HepG2 (cell line): ENCODE measurements around the gene ARHGEF7. TPM values are rescaled to one million over a fixed set of nuclear protein-coding genes. Genes with fewer than 3 reads are reported as not detected.

ENCODE experiments used
- ATAC-seq: fragments of 200-7000 bp; cut with Tn5 transposase; 3 replicates; pipeline ENCODE4 v1.9.1; 2020; ENCODE audit warnings: mild to moderate bottlenecking, moderate library complexity
- BruUV-seq: library from RNA; stranded (reverse); fragments of 400-500 nt; replicated peaks from 2 replicates; lab custom pipeline; 2021; lab: Mats Ljungman, UMichigan
- CTCF ChIA-PET: fragments of 300-600 bp; formaldehyde crosslinking; extraction: SDS; loops from one replicate; lab custom pipeline; 2021; ENCODE audit warnings: low total read pairs, inconsistent platforms, low intra/inter-chr PET ratio; lab: Yijun Ruan, JAX
- POLR2A ChIA-PET: fragments of 350-600 bp; sonication (Branson Sonifier 250); formaldehyde crosslinking; loops from one replicate; lab custom pipeline; 2020; ENCODE audit warnings: antibody characterized with exemption, inconsistent platforms; lab: Yijun Ruan, JAX
- DNase-seq: peaks from one replicate; pipeline ENCODE4 v3.0.0-alpha.2; 2015; ENCODE audit warnings: low spot score
- FAIRE-seq: peaks from 3 replicates; lab custom pipeline; 2011; peaks lifted over from hg19 to GRCh38; lab: Jason Lieb, UNC
- H2AFZ ChIP-seq: one replicate; pipeline ENCODE4 v1.6.1; 2011; ENCODE audit warnings: low read length, inconsistent platforms
- H3K27ac ChIP-seq: fragments of 300-600 bp; 3 replicates; pipeline ENCODE4 v1.8.0; 2011; ENCODE audit warnings: mixed run types, mild to moderate bottlenecking, mixed read lengths, low read length, inconsistent platforms; ENCODE audit not compliant: insufficient read depth; ENCODE audit errors: extremely low read length
- H3K27me3 ChIP-seq, 2 experiments: fragments of 200-600 bp in 1 of 2; 2 replicates in 1 of 2; 3 replicates in 1 of 2; pipeline versions ENCODE4 v1.6.0 to v1.8.0; 2011; ENCODE audit warnings: low read length in 2 of 2, mild to moderate bottlenecking in 2 of 2, moderate library complexity in 2 of 2, inconsistent platforms in 1 of 2; ENCODE audit not compliant: insufficient read depth in 2 of 2, control insufficient read depth in 1 of 2
- H3K36me3 ChIP-seq, 2 experiments: fragments of 200-600 bp in 1 of 2; replicated peaks in 1 of 2; 2 replicates in 1 of 2; 3 replicates in 1 of 2; pipeline versions ENCODE4 v1.5.1 to v1.8.0; 2011; ENCODE audit warnings: low read length in 2 of 2, inconsistent platforms in 1 of 2; ENCODE audit not compliant: insufficient read depth in 2 of 2, control insufficient read depth in 1 of 2
- H3K4me1 ChIP-seq: 2 replicates; pipeline ENCODE4 v1.5.1; 2012; ENCODE audit warnings: low read length, inconsistent platforms; ENCODE audit not compliant: insufficient read depth
- H3K4me2 ChIP-seq: 2 replicates; pipeline ENCODE4 v1.6.0; 2011; ENCODE audit warnings: low read depth, low read length, inconsistent platforms
- H3K4me3 ChIP-seq, 3 experiments: fragments of 200-600 bp in 1 of 3; sonication (generic), shearing (Covaris generic) in 1 of 3; replicated peaks in 1 of 3; 2 replicates each; pipeline ENCODE4 v1.5.1; 2011 to 2016; ENCODE audit warnings: low read length in 3 of 3, inconsistent platforms in 2 of 3, low read depth in 2 of 3, mild to moderate bottlenecking in 2 of 3, control low read depth in 1 of 3, mixed read lengths in 1 of 3; ENCODE audit not compliant: insufficient read depth in 1 of 3
- H3K79me2 ChIP-seq: one replicate; pipeline ENCODE4 v1.6.1; 2011; ENCODE audit warnings: low read length, inconsistent platforms; ENCODE audit not compliant: insufficient read depth
- H3K9ac ChIP-seq: 2 replicates; pipeline ENCODE4 v1.6.0; 2011; ENCODE audit warnings: mild to moderate bottlenecking, low read depth, low read length, inconsistent platforms; ENCODE audit not compliant: insufficient read depth
- H3K9me3 ChIP-seq: 2 replicates; pipeline ENCODE4 v1.5.1; 2012; ENCODE audit warnings: mild to moderate bottlenecking, low read length
- H4K20me1 ChIP-seq: 2 replicates; pipeline ENCODE4 v1.6.0; 2011; ENCODE audit warnings: inconsistent platforms, mild to moderate bottlenecking, low read length, moderate library complexity; ENCODE audit not compliant: insufficient read depth
- DMTF1 ChIP-seq: sonication (generic); formaldehyde crosslinking; IDR thresholded peaks from 2 replicates; pipeline ENCODE4 v1.4.0; 2020; ENCODE audit warnings: mild to moderate bottlenecking, missing genetic modification reagents
- GABPB1 ChIP-seq: IDR thresholded peaks from 2 replicates; pipeline ENCODE4 v1.6.1; 2016; ENCODE audit warnings: mild to moderate bottlenecking, missing genetic modification reagents, moderate library complexity, missing compliant biosample characterization
- HMGXB4 ChIP-seq, 2 experiments: sonication (generic) in 1 of 2; formaldehyde crosslinking in 1 of 2; IDR thresholded peaks; 2 replicates each; pipeline versions ENCODE4 v1.4.0 to v1.6.1; 2018 to 2020; ENCODE audit warnings: missing genetic modification reagents in 2 of 2, borderline replicate concordance in 1 of 2, low read depth in 1 of 2, mild to moderate bottlenecking in 1 of 2, missing biosample characterization in 1 of 2
- MLLT10 ChIP-seq: sonication (generic); formaldehyde crosslinking; IDR thresholded peaks from 2 replicates; pipeline ENCODE4 v1.4.0; 2020; ENCODE audit warnings: missing genetic modification reagents
- MXD3 ChIP-seq: IDR thresholded peaks from 2 replicates; pipeline ENCODE4 v1.6.1; 2016; ENCODE audit warnings: mild to moderate bottlenecking, missing biosample characterization, missing genetic modification reagents
- MXD4 ChIP-seq: IDR thresholded peaks from 2 replicates; pipeline ENCODE4 v1.6.1; 2016; ENCODE audit warnings: mild to moderate bottlenecking, missing biosample characterization, missing genetic modification reagents
- NFE2 ChIP-seq: sonication (generic); formaldehyde crosslinking; IDR thresholded peaks from 2 replicates; pipeline ENCODE4 v1.4.0; 2020; ENCODE audit warnings: missing genetic modification reagents
- SRF ChIP-seq: IDR thresholded peaks from 2 replicates; pipeline ENCODE4 v1.6.1; 2011; ENCODE audit warnings: mild to moderate bottlenecking, low read depth, low read length, moderate library complexity
- TIGD3 ChIP-seq: sonication (generic); formaldehyde crosslinking; IDR thresholded peaks from 2 replicates; pipeline ENCODE4 v1.5.1; 2020; ENCODE audit warnings: mild to moderate bottlenecking, missing genetic modification reagents, borderline replicate concordance
- TSC22D2 ChIP-seq: sonication (generic); formaldehyde crosslinking; IDR thresholded peaks from 2 replicates; pipeline ENCODE4 v1.5.1; 2020; ENCODE audit warnings: missing genetic modification reagents, mild to moderate bottlenecking, borderline replicate concordance
- ZMAT3 ChIP-seq: sonication (generic); formaldehyde crosslinking; conservative IDR thresholded peaks from 2 replicates; pipeline ENCODE4 v1.7.0; 2021; ENCODE audit warnings: missing genetic modification reagents
- ZNF460 ChIP-seq: sonication (generic); formaldehyde crosslinking; IDR thresholded peaks from 2 replicates; pipeline ENCODE4 v1.5.1; 2020; ENCODE audit warnings: missing genetic modification reagents, mild to moderate bottlenecking, borderline replicate concordance
- ZNF605 ChIP-seq: sonication (generic); formaldehyde crosslinking; IDR thresholded peaks from 2 replicates; pipeline ENCODE4 v1.8.0; 2022; ENCODE audit warnings: mild to moderate bottlenecking, missing genetic modification reagents
- ZNF609 ChIP-seq: sonication (generic); formaldehyde crosslinking; IDR thresholded peaks from 2 replicates; pipeline ENCODE4 v1.4.0; 2020; ENCODE audit warnings: mild to moderate bottlenecking, missing genetic modification reagents, borderline replicate concordance
- WGBS: methylation state at CpG from one replicate; pipeline ENCODE4 v1.1.6; 2017; ENCODE audit warnings: low lambda C conversion rate; 5-methylcytosine and 5-hydroxymethylcytosine counted together
- in situ Hi-C: cut with HindIII; loops from 2 replicates; pipeline ENCODE4 v1.10.0; 2017; ENCODE audit warnings: low pct_unique_long_range_greater_than_20kb; ENCODE audit not compliant: extremely low pct_ligation_motif_present
- intact Hi-C: fragments of 100-400 bp; cut with micrococcal nuclease; formaldehyde crosslinking; loops from one replicate; pipeline ENCODE4 v1.10.0; 2022; ENCODE audit not compliant: unreplicated experiment
- polyA plus RNA-seq, 8 experiments: library from polyadenylated mRNA; depleted of rRNA in 3 of 8; stranded (reverse) in 7 of 8; unstranded in 1 of 8; fragments of >200 nt; fragmentation: Illumina TruSeq in 4 of 8; extraction: Trizol in 4 of 8; gene quantifications; 2 replicates each; pipeline versions ENCODE4 v1.2.1 to v1.2.3, GENCODE V29; 2011 to 2016; ENCODE audit warnings: low read depth in 4 of 8, missing spikeins in 1 of 8, mixed read lengths in 1 of 8; ENCODE audit not compliant: insufficient read depth in 1 of 8
- total RNA-seq, 5 experiments: library from RNA; depleted of rRNA; stranded (reverse); fragments of >200 nt; fragmentation: Illumina TruSeq; extraction: Trizol; gene quantifications; 2 replicates each; pipeline ENCODE4 v1.2.3, GENCODE V29; 2016; ENCODE audit warnings: low read depth in 1 of 5

Gene ARHGEF7
- total and polyA plus RNA-seq, 2 of the 13 experiments (the other 11 are each of a cell fraction or from before 2014, with no cell fraction given) = 15.7 to 22.3 TPM

GRCh38 chr13:111131048-111131447 lies 15.9 kb downstream of the ARHGEF7 start:
- Histone ChIP-seq H4K20me1 (no peaks in the 10 kb centered on the region), H3K27ac (no peak overlapping the region), H3K4me2 (no peak overlapping the region), H3K79me2 (no peaks in the 10 kb centered on the region), H3K4me1 (no peaks in the 10 kb centered on the region), H3K27me3 (no peaks in the 10 kb centered on the region), H3K9me3 (no peaks in the 10 kb centered on the region), H3K9ac (no peak overlapping the region), H2AFZ (no peak overlapping the region), H3K36me3 (no peaks in the 10 kb centered on the region), H3K4me3 (no peak overlapping the region)
- 32% methylated on average over 10 of the region's 10 CpGs for WGBS
- FAIRE-seq = no peak
- in situ Hi-C loops = no loop called here
- CTCF ChIA-PET = no interaction called here
- ATAC-seq = no peak
- intact Hi-C loops = no loop called here
- POLR2A ChIA-PET = no interaction called here
- DNase-seq = no peak
- no TSS peak for BruUV-seq
- TF ChIP-seq ZNF605 = no peak
- no peak for TF ChIP-seq TSC22D2 (CRISPR knock-in tag)
- no peak for TF ChIP-seq ZNF609
- no peak for TF ChIP-seq TIGD3 (CRISPR knock-in tag)
- TF ChIP-seq NFE2 (CRISPR knock-in tag) = no peak
- TF ChIP-seq HMGXB4 (CRISPR knock-in tag; IDR thresholded peaks at IDR 0.05; ENCODE audit: borderline replicate concordance in 1 of 2, low read depth in 1 of 2) = no peak
- TF ChIP-seq DMTF1 (CRISPR knock-in tag) = no peak
- TF ChIP-seq MXD3 (CRISPR knock-in tag) = no peak
- TF ChIP-seq ZNF460 = no peak
- no peak for TF ChIP-seq MLLT10 (CRISPR knock-in tag)
- TF ChIP-seq GABPB1 = no peak
- no peak for TF ChIP-seq SRF
- TF ChIP-seq MXD4 (CRISPR knock-in tag) = no peak
- no peak for TF ChIP-seq ZMAT3
